ENCODE data around the gene CASQ1.

- no peak for TF ChIP-seq TOX (CRISPR knock-in tag; IDR thresholded peaks at IDR 0.05; ENCODE audit: borderline replicate concordance)
- no peak for TF ChIP-seq ZC3H10 (CRISPR knock-in tag; IDR thresholded peaks at IDR 0.05)
- TF ChIP-seq BACH2 (CRISPR knock-in tag; IDR thresholded peaks at IDR 0.05; ENCODE audit: borderline replicate concordance) = no peak
- no peak for TF ChIP-seq RARB (CRISPR knock-in tag; IDR thresholded peaks at IDR 0.05)
- no peak for TF ChIP-seq ZNF70 (CRISPR knock-in tag; IDR thresholded peaks at IDR 0.05)
- no peak for TF ChIP-seq CREB5 (CRISPR knock-in tag; IDR thresholded peaks at IDR 0.05; ENCODE audit: low read depth)
- no peak for TF ChIP-seq ZNF8 (CRISPR knock-in tag; IDR thresholded peaks at IDR 0.05)
- TF ChIP-seq TCF4 (CRISPR knock-in tag; IDR thresholded peaks at IDR 0.05; ENCODE audit: borderline replicate concordance) = no peak
- TF ChIP-seq ARNTL (CRISPR knock-in tag; IDR thresholded peaks at IDR 0.05; ENCODE audit: borderline replicate concordance, low read depth) = no peak
- TF ChIP-seq CSDC2 (CRISPR knock-in tag; IDR thresholded peaks at IDR 0.05) = no peak
- TF ChIP-seq ZFP30 (CRISPR knock-in tag; IDR thresholded peaks at IDR 0.05) = no peak
- no peak for TF ChIP-seq PPARA (CRISPR knock-in tag; IDR thresholded peaks at IDR 0.05; ENCODE audit: borderline replicate concordance)
These were observed 42.3 kb upstream of the CASQ1 start for GRCh38 chr1:160148121-160148520.

All from SK-N-SH treated with all-trans-retinoic acid at 6 μM for 48 hours (cell line).